GM19324 (cell line): ENCODE data around the gene RIMBP2.

Experiments used
- ATAC-seq: cut with Tn5 transposase; IDR thresholded peaks from one replicate; pipeline ENCODE4 v1.9.1; 2021; ENCODE audit warnings: mild to moderate bottlenecking, moderate library complexity; ENCODE audit not compliant: unreplicated experiment, low FRiP score

The RIMBP2 gene

DNA sequence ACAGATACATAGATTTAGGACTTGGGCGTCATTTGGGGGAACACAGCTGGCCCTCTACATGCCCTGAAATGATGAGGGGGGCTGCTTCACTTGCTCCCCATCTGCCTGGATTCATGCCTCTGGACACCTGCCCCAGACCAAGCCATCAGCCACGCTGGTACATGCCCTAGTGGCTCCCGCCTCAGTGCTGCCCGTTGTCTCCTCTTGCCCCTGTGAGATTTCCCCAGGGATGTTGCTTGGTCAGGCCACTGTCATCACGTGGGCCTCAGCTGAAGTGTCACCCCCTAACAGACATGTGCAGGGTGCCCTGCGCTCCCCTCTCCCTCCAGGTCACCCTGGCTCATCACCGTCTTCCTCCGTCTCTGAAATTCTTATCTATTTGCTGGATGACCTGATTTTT is 220.9 kb downstream of the RIMBP2 start:
- no peak for ATAC-seq

DNA sequence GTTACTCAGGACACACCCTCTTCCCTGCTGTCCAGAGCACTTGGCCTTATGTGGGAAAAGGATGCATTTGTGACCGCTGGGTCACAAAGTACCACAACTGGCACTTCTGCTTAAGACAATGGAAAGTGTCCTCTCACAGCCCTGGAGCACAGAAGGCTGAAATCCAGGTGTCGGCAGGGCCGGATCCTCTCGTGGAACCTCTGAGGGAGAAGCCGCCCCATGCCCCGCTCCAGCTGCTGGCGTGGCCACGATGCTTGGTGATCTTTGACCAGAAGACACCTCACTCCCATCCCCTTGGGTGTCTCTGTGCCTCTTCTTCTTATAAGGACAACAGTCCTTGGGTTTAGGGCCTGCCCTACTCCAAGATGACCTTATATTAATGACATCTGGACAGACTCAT is 221.4 kb downstream of the RIMBP2 start:
- no peak for ATAC-seq

DNA sequence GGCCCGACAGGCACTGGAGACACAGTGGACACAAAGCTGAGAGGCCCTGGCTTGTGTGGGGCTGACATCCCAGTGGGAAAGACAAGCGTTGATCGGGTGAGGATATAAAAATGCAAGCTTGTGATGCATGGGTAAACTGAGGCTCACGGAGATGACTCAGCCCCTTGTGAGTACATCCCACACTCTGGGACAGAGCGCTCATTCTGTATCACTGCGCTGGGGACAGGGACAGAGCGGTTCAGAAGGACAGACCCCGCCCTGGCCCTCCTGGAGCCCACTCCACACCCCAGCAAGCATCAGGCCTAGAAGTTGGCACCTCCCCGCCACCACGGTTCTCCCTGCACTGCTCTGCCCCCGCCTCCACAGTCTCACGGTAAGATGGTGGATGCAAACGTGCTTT is 222.1 kb downstream of the RIMBP2 start:
- no peak for ATAC-seq

DNA sequence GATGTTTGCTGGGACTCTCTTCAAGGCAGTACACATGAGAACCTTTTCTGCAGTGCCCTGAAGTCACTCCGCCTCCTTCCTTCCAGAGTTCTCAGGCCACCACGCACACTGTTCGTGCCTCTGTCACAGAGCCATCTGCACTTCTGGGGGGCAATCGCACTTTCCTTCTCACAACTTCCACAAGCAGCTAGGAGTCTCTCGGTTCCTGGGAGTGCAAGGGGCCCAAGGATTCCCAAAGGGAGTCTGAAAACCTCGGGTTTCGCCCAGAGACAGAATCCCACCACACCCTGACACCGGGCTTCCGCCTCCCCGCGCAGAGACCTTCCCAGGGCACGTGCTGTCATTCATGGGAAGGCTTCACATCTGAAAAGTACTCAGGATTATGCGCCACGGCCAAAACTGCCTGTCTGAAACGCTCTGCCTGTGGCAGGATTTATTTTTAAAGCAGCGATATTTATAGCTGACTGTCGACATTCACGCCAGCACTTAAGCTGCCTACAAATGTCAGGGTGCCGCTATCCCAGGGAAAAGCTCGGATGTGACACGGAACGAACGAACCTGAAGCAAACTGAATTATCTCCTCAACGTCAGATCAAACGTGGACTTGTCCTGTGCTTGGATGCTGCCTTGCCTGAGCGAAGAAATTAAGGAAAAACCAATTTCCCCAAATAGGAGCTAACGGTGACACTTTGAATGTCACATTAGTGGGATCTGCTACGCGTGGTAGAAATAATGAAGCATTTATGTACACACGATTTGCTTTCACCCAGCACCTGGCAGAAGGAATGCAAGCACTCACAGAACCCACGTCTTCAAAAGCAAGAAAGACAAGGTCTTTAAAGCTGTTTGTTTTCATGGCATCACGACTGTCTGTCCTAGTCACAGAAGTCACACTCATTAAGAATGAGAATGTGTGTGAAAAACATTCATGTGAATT is 224.4 kb downstream of the RIMBP2 start:
- ATAC-seq = no peak

DNA sequence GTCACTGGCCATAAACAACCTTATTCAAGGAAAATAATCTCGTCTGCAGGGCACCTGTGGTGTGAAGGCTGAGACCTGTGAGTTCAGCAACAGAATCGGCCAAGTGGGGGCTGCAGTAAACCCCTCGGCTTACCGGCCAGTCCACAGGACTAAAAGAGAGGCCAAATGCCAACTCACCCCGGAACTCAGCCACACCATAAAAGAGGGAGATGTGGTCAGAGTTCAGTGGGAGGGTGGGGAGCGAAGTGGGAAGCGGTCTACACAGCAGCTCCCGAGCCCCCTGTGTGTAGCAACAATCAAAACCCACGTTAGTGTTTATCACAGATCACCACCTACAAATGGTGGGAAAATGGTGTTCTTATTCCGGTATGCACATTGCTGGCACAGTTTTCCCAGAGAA is 225.4 kb downstream of the RIMBP2 start:
- ATAC-seq = no peak

DNA sequence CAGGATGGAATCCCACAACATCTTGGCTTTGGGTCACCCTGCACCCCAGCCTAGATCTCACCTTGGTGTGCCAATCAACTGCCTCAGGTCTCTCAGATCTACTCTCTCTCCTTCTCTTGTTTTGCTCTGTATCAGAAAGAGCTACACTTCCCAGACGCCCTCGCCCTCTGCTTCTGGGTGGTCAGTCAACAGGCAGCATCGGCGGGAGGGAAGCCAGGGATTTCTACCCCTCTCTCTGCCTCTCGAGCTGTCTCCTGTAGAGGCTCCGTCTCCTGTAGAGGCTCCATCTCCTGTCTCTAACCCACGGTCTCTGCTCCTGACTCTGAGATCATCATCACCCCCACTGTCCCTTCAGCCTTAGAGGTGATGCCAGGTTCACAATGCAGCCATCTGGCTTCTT is 226.8 kb downstream of the RIMBP2 start:
- ATAC-seq = no peak

DNA sequence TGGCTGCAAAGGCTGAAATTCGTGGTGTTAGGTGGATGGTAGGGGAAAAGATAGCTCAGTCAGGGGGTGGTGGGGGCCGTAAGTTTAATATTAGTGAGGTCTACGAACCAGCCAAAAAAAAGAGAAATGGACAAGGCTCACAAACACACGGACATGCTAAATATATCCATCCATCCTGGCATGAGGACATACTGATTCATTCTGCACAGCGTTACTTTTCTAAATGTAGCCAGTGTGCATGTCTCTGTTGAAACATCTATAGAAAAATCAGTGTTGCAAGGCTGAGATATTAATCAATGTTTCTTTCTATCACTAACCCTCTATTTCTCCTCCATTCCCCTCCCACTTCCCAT is 227.8 kb downstream of the RIMBP2 start:
- ATAC-seq = no peak

DNA sequence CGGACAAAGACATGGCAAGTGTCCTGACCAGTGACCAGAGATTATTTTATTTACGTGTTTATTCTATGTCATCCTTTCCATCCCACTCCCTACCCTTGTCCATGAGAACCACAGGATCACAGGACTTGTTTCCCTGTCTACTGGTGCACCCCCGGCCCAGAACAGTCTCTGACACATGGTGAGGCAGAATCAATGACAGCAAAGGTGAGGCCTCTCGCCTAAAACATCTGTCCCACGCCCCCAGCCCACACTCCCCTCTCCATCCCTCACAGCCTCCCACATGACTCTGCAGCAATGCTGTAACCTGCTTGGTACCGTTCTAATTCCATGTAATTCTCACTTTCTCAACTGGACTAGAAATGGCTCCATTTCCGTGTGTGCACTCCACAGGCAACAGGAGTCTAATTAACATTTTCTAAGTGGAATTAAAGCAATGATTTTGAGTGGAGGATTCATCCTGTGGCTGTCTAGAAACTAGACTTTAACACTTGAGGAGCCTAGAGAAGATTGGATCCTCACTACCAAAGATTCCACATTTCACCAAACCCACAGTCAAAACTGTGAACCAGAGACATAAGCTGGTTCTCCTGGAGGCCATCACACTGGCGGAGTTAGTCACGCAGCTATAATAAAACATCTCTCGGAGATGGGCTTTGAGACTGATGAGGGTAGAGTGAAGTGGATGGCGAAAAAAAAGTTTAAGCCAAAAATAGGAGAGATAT is 228.3 kb downstream of the RIMBP2 start:
- ATAC-seq = no peak

DNA sequence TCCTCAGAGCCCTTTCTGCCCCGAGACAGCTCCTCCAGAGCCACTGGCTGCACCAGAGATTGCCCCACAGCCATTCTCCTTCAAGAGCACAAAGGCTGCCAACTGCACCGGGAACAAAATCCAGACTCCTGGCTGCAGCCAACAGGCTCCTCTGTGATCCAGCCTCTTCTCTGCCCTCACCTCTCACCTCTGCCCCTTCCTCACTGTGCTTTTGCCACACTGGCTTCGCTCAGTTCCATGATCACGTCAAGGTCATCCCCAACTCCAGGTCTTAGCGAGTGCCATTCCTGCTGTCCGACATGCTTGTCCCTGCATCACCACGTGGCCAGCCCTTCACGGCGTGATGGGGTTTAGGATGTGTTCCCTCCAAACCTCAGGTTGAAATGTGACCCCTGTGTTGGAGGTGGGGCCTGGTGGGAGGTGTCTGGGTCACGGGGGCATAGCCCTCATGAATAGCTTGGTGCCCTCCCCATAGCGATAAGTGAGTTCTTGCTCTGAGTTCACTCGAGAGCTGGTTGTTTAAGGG is 229.1 kb downstream of the RIMBP2 start:
- no peak for ATAC-seq

DNA sequence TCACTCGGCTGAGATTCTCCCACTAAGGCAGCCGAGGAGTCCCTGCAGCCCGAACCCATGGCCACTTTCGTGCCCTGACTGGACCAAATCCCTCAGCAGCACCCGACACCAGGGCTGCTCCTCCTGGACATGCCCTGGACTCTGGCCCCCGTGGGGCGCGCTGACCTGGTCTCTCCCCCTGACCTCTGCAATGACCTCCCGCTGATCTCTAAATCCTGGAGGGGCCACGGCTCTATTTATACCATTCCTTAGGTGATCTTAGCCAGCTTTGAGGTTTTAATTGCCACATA is 230.0 kb downstream of the RIMBP2 start:
- no peak for ATAC-seq

DNA sequence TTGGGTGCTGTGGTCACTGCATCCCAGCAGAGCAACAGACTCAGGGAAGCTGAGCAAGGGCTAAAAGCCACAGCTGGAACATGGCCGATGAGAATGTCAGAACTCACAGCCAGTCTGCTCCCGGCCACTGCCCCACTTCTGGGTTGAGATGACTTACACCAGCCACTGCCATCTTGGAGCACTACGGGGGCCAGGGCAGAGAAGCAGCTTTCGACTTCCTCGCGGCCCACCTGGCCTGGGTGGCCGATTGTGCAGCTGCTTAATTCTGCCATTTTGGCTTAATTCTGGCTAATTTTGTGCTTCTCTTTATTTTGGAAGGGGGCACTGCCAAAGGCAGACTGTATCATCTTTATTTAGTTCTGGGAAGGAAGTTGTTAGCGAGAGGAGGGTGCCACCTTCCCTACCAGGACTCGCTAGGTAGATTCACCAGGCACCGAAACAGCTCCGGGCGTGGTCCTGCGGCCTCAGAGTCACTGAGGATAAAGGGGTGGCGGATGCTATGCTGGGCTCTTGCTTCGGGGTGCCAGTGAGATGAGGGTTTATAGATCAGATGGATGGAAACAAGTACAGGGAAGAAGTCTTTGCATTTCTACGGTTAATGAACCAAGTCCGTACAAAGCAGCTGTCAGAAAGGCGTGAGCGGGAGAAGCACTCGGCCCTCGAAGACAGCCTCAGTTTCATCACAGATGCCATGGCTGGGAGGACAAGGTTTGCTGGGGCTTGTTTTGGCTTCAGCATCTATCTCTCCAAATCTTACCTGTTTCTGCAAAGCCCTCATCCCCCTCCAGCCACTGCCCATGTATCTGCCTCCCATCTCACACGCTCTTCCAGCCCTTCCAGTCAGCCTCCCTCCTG is 230.6 kb downstream of the RIMBP2 start:
- ATAC-seq = no peak

DNA sequence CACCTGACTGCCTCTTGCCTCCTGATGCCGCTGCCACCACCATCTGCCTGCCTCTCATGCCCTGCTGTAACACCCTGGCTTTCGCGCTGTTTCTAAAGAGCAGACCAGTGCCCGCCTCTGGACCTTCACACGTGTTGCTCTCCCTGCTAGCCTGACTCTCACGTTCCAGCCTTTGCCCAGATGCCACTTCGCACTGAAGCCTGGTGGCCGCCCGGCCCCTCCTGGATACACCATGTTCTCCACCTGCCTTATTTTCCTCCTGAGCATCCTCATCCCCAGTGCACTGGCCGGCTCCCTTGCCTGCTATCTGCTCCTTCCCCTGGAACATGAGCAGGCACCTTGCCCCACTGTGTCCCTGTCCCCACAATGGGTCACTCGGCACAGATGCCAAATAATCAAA is 231.9 kb downstream of the RIMBP2 start:
- ATAC-seq = no peak

DNA sequence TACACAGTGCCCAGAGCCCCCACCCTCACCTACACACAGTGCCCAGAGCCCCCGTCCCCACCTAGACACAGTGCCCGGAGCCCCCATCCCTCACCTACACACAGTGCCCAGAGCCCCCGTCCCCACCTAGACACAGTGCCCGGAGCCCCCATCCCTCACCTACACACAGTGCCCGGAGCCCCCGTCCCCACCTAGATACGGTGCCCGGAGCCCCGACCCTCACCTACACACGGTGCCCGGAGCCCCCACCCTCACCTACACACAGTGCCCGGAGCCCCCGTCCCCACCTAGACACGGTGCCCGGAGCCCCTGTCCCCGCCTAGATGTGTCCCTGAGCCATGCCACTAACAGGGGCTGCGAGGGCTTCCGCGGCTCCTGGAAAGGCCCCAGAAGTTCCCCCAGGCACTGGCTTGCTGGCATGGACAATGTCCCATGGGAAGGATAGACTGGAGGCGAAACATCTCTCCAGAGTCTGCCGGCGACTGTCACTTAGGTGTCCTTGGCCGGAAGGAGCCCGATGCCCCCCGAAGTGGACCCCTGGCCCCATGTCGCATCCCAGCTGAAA is 232.4 kb downstream of the RIMBP2 start:
- ATAC-seq = no peak

DNA sequence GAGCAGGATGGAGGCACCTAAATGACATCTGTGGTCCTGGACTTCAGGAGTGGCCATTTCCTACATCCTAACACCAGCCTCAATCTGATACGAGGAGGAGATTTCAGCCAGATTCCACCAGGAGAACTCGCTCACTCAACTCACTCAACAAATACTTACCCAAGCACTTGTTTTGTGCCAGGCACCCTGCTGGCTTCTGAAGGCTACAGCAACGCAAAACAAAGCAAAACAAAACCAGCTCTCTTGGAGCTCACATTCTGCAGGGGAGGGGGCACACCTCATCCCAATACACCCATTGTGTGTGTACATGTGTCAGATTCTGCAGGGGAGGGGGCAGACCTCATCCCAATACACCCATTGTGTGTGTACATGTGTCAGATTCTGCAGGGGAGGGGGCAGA is 233.7 kb downstream of the RIMBP2 start:
- ATAC-seq = no peak

DNA sequence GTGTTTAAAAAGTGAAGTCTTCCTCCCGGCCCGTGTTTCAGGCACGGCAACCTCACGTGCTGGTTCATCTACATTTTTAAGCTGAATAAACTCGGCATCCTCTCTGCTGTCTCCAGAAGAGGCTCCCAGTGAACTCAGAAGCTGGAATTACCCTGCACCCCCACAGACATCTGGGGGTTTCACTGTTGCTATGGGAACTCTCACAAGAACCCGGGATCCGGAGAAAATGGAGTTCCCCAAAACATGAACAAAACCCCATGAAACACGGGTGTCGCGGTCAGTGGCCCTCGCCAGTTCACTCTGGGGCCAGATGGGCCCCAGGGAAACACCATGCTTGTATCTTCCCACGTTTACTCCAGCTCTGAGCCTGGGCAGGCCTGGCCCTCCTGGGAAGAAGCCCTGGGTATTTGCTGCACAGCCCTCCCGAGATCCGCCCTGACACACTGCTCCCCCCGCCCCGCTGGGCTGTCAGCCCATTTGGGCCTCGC is 234.7 kb downstream of the RIMBP2 start:
- ATAC-seq = no peak

DNA sequence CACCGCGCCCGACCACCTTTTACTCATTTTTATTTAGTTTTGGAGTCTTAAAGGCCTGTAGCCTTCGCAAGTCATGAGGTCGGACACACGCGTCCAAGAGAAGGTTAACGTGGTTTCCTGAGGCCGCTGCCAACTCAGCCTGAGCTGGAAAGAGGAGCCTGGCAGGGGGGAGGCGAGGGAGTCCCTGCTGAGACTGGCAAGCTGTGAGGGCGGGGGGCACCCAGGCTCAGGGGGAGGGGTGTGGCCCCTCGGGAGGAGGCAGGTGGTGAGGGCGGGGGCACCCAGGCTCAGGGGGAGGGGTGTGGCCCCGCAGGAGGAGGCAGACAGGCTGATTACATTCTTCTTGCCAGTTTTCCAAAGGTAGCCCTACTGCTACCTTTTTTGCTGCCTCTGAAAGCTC is 235.2 kb downstream of the RIMBP2 start:
- ATAC-seq = no peak

DNA sequence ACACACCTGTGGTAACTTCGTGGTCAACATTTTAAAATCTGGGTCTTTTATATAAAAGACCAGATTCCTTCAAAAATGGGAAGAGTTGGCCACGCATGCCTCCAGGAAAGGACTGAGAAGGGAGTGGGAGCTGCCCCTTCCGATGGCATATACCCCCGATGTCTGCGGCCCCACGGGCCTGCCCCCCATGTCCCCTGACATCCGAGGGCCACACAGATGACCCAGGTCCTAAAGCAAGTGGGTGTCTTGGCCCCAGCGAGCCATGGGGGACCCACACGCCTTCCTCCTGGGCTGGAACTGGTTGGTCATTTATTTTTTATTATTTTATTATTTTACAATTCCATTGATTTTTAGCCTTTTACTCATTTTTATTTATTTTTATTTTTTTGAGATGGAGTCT is 235.9 kb downstream of the RIMBP2 start:
- ATAC-seq = no peak

DNA sequence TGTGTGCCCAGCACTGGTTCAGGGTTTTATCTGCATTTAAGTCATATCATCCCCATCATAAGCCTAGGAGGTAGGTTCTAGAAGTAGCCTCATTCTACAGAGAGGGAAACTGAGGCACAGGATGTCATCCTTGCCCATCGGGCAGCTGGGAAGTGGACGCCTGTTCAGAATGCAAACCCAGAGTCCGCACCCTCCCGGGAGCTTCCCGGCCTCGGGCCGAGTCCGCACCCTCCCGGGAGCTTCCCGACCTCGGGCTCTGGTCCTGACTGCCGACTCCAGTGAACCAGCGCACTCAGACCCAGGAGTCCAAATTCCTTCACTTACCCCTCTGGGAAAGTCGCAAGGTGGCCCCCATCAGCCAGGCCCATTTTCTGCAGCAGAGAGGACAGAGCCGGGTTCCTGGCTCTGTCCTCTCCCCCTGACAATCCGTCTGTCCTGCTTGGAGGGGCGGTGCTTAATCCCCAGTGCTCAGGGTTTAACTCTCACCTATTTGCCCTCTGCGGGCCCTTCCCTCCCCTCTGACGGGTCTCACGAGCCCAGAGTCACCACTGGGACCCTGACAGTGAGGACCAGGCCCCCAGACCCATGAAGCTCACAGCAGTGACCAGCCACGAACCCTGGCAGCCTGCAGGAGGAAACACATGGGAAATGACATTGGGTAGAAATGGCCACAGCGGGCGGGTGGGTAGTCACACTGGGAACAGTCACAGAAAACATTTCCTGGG is 236.5 kb downstream of the RIMBP2 start:
- no peak for ATAC-seq

DNA sequence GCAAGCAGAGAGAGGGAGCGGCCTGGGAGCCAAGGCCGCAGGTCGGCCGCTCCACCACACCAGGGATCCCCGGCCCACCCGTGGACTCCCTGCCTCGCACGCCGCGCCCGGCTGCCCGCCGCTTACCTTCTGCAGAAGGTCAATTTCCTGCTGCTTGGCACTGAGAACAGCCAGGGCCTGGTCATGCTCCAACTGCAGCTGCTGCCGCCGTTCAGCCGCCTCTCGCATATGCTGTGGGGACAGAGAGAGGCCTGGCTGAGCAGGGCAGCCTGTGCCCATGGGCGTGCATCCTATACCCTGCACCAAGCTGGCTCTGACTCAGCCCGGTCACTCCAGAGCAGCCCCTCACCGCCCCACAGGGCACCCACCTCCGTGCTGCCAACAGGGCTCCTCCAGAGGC is 237.3 kb downstream of the RIMBP2 start:
- no peak for ATAC-seq

DNA sequence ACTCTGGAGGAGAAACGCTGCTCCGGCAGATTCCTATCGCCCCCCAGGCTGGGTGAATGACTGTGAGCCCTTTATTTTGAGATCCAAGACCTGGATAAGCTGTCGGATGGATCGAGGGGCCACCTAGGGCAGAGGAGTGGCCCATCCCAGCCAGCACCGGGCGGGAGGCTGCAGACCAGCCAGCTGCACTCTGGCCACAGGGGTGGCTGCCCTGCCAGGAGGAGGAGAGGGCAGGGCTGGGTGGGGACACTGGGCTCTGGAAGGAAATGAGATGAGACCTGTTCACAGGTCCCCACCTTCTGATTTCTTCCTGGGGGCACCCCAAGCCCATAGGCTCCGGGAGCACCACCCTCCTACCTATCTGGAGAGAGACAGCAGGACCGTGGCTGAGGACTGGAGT is 238.4 kb downstream of the RIMBP2 start:
- no peak for ATAC-seq
